ENCODE results near the gene HIPK4. TPM values are rescaled to one million over a fixed set of nuclear protein-coding genes. Genes with fewer than 3 reads are reported as not detected.

HIPK4 gene
- 0.06 TPM in 1 of 2 replicates, not detected in the other for total RNA-seq

GRCh38 chr19:40390084-40390742 is at the start of gene HIPK4:
Gene HIPK4 (minus strand): TSS chr19:40390181. CDS start chr19:40389902, 279 bp downstream.

GRCh38 chr19:40425450-40426287 is 35.7 kb upstream of the HIPK4 start, which contains the start of gene SERTAD1:
Gene SERTAD1 (minus strand): TSS chr19:40425992. CDS start chr19:40423546, 2,446 bp downstream.

GRCh38 chr19:40413291-40413845 is 23.4 kb upstream of the HIPK4 start, which contains the start of gene PRX:
Gene PRX (minus strand): TSS chr19:40413378. CDS start chr19:40407932, 5,446 bp downstream.

GRCh38 chr19:40348125-40348913 is 41.7 kb downstream of the HIPK4 start, which contains the start of the genes C19orf47 and PLD3:
Gene C19orf47 (minus strand): TSS chr19:40348397. CDS start chr19:40341857, 6,540 bp downstream.
Gene PLD3 (plus strand): TSS chr19:40348695. CDS start chr19:40366484, 17,789 bp downstream.

Other genes starting within 250 kb of the HIPK4 start
- gene MAP3K10, start 198.8 kb downstream of the HIPK4 start, total RNA-seq, result 5.0 and 9.8 TPM in 2 replicates
- gene TTC9B, start 171.8 kb downstream of the HIPK4 start, total RNA-seq, result not detected in 2 replicates
- 0.16 TPM in 1 of 2 replicates, not detected in the other for gene CCNP, start 163.5 kb downstream of the HIPK4 start, total RNA-seq
- 20.2 and 44.6 TPM in 2 replicates for gene AKT2, start 104.8 kb downstream of the HIPK4 start, total RNA-seq
- gene C19orf47, start 41.8 kb downstream of the HIPK4 start, total RNA-seq, result 5.2 and 7.0 TPM in 2 replicates
- gene PLD3, start 41.5 kb downstream of the HIPK4 start, total RNA-seq, result 80.5 and 169 TPM in 2 replicates
- gene PRX, start 23.2 kb upstream of the HIPK4 start, total RNA-seq, result 0.97 and 1.1 TPM in 2 replicates
- 21.0 and 21.7 TPM in 2 replicates for gene SERTAD1, start 35.8 kb upstream of the HIPK4 start, total RNA-seq
- gene SERTAD3, start 54.2 kb upstream of the HIPK4 start, total RNA-seq, result 18.8 and 19.4 TPM in 2 replicates
- 53.3 and 67.3 TPM in 2 replicates for gene BLVRB, start 75.6 kb upstream of the HIPK4 start, total RNA-seq
- 0.06 TPM in 1 of 2 replicates, not detected in the other for gene SPTBN4, start 76.8 kb upstream of the HIPK4 start, total RNA-seq
- 30.4 and 41.8 TPM in 2 replicates for gene SHKBP1, start 186.7 kb upstream of the HIPK4 start, total RNA-seq
- 3.9 and 73.7 TPM in 2 replicates for gene LTBP4, start 211.2 kb upstream of the HIPK4 start, total RNA-seq

All from bladder microvascular endothelial cell (primary cell).